Activated CD8-positive, alpha-beta T cell treated with anti-CD3 and anti-CD28 coated beads for 36 hours (primary cell): ENCODE results near the gene AFDN. TPM values are rescaled to one million over a fixed set of nuclear protein-coding genes. Genes with fewer than 3 reads are reported as not detected.

Source experiments
- ATAC-seq: fragments of 200-7000 bp; cut with Tn5 transposase; one replicate; pipeline ENCODE4 v1.10.0; 2021; ENCODE audit warnings: mild to moderate bottlenecking, moderate library complexity
- CTCF ChIA-PET: fragments of 350-600 bp; sonication (Branson Sonifier 250); formaldehyde crosslinking; loops from one replicate; lab custom pipeline; 2021; ENCODE audit warnings: antibody characterized with exemption; lab: Charles Lee
- POLR2A ChIA-PET: fragments of 350-600 bp; sonication (Branson Sonifier 250); formaldehyde crosslinking; loops from one replicate; lab custom pipeline; 2021; ENCODE audit warnings: antibody characterized with exemption; lab: Charles Lee
- DNase-seq: peaks from one replicate; pipeline ENCODE4 v3.0.0-alpha.2; 2020
- H3K27ac Mint-ChIP-seq: one replicate; pipeline ENCODE4 v1.8.0; 2021; ENCODE audit warnings: mild to moderate bottlenecking, mixed read lengths
- H3K27me3 Mint-ChIP-seq: one replicate; pipeline ENCODE4 v1.8.0; 2021; ENCODE audit warnings: mixed read lengths
- H3K36me3 Mint-ChIP-seq: one replicate; pipeline ENCODE4 v1.8.0; 2021; ENCODE audit warnings: low read depth, mixed read lengths
- H3K4me1 Mint-ChIP-seq: one replicate; pipeline ENCODE4 v1.8.0; 2021; ENCODE audit warnings: low read depth, mixed read lengths
- H3K4me3 Mint-ChIP-seq: one replicate; pipeline ENCODE4 v1.8.0; 2021; ENCODE audit warnings: mild to moderate bottlenecking, moderate library complexity, mixed read lengths
- H3K9me3 Mint-ChIP-seq: one replicate; pipeline ENCODE4 v1.8.0; 2021; ENCODE audit warnings: mixed read lengths
- CTCF ChIP-seq: fragments of 200-600 bp; IDR thresholded peaks from one replicate; pipeline ENCODE4 v1.8.0; 2022; ENCODE audit warnings: antibody characterized with exemption, mild to moderate bottlenecking
- intact Hi-C: fragments of 100-400 bp; cut with micrococcal nuclease; formaldehyde crosslinking; loops from one replicate; pipeline ENCODE4 v1.10.0; 2022
- total RNA-seq, 2 experiments: library from RNA; stranded (reverse); gene quantifications; one replicate each; pipeline ENCODE4 v1.2.3, GENCODE V29; 2021

Gene AFDN
- total RNA-seq, 2 experiments from 2014 or later = 13.0 to 14.1 TPM

- Mint-ChIP-seq H3K27me3 (peaks cover 3% of the 10 kb centered on the region), H3K4me1 (peaks cover 2% of the 10 kb centered on the region), H3K27ac (peak overlapping the region; percentile 34), H3K4me3 (no peak overlapping the region), H3K9me3 (peaks cover 5% of the 10 kb centered on the region), H3K36me3 (peaks cover 3% of the 10 kb centered on the region)
- CTCF ChIA-PET = no interaction called here
- intact Hi-C loops = no loop called here
- no peak for TF ChIP-seq CTCF
- ATAC-seq (no peak), DNase-seq (no peak)
- POLR2A ChIA-PET = no interaction called here
Observed at GRCh38 chr6:167995302-167995701, 168.6 kb downstream of the AFDN start.

- ATAC-seq = no peak
- peaks cover 5% of the 10 kb centered on the region for H3K9me3 Mint-ChIP-seq
- no peak for DNase-seq
- no peak overlapping the region for H3K27ac Mint-ChIP-seq
- ChIA-PET CTCF (no interaction called here), POLR2A (no interaction called here)
- peaks cover 2% of the 10 kb centered on the region for H3K4me1 Mint-ChIP-seq
- TF ChIP-seq CTCF = no peak
- peaks cover 3% of the 10 kb centered on the region for H3K27me3 Mint-ChIP-seq
- peaks cover 3% of the 10 kb centered on the region for H3K36me3 Mint-ChIP-seq
- intact Hi-C loops = no loop called here
- H3K4me3 Mint-ChIP-seq = peak overlapping the region; percentile 33
Observed at GRCh38 chr6:167995731-167996151, 169.0 kb downstream of the AFDN start.

- peak; percentile 49 for ATAC-seq
- peak; percentile 39 for DNase-seq
- ChIA-PET POLR2A (no interaction called here), CTCF (no interaction called here)
- Mint-ChIP-seq H3K4me1 (peaks cover 2% of the 10 kb centered on the region), H3K9me3 (peaks cover 5% of the 10 kb centered on the region), H3K27me3 (peaks cover 3% of the 10 kb centered on the region), H3K36me3 (peaks cover 3% of the 10 kb centered on the region), H3K27ac (no peak overlapping the region), H3K4me3 (peak overlapping the region; percentile 33)
- intact Hi-C loops = no loop called here
- TF ChIP-seq CTCF = no peak
Observed at GRCh38 chr6:167996424-167997199, 169.9 kb downstream of the AFDN start.

DNA sequence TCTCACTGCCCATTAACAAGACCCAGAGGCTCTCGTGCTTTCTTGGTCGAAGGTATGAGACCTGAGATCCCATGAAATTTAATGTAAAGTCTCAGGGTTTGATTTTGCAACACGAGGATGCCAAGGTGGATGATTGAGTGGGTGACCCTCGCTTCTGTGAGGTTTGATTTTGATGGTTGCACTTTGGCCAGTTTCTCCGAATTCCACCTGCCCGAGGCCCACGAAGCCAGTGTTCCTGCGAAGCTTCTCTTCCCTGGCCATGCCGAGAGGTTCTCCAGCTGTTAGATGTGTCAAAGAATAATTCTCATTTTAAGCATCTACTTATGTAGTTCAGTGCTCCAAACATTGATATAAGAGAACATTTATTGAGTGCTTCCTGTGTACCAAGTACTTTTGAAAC lies 170.9 kb downstream of the AFDN start, which contains the start of gene KIF25:
Gene KIF25 (plus strand): TSS at position 30 of the 400 bp plus-strand sequence. CDS start 31,915 bp downstream, outside the sequence.
- ChIA-PET CTCF (no interaction called here), POLR2A (interaction anchor here (0.6 kb wide), 1 partner anchor 110 kb away, joined by 3 read pairs; no protein-coding TSS in a partner anchor)
- Mint-ChIP-seq H3K4me3 (no peak within 1 kb of the TSS), H3K27me3 (peaks cover 3% of the 10 kb centered on the region), H3K36me3 (peaks cover 3% of the 10 kb centered on the region), H3K27ac (no peak within 1 kb of the TSS), H3K9me3 (peaks cover 5% of the 10 kb centered on the region), H3K4me1 (peaks cover 2% of the 10 kb centered on the region)
- ATAC-seq (no peak), DNase-seq (no peak)
- intact Hi-C loops = no loop called here
- TF ChIP-seq CTCF = no peak

GRCh38 chr6:167998215-167998614 lies 171.5 kb downstream of the AFDN start:
- ChIA-PET CTCF (no interaction called here), POLR2A (interaction anchor here (0.6 kb wide), 1 partner anchor 110 kb away, joined by 3 read pairs; no protein-coding TSS in a partner anchor)
- peaks cover 3% of the 10 kb centered on the region for H3K27me3 Mint-ChIP-seq
- ATAC-seq = no peak
- H3K27ac Mint-ChIP-seq = no peak overlapping the region
- H3K4me1 Mint-ChIP-seq = peaks cover 2% of the 10 kb centered on the region
- intact Hi-C loops = no loop called here
- H3K4me3 Mint-ChIP-seq = no peak overlapping the region
- no peak for TF ChIP-seq CTCF
- H3K36me3 Mint-ChIP-seq = peaks cover 3% of the 10 kb centered on the region
- DNase-seq = no peak
- peaks cover 5% of the 10 kb centered on the region for H3K9me3 Mint-ChIP-seq
